ENCODE data around the gene SDCBP2. TPM values are rescaled to one million over a fixed set of nuclear protein-coding genes. Genes with fewer than 3 reads are reported as not detected.

The SDCBP2 gene
- total and polyA plus RNA-seq, 4 donors = 1.9 to 6.1 (median 4.7) TPM

- Histone ChIP-seq H3K36me3 (ENCODE audit: control insufficient read depth in 4 of 4, insufficient read depth in 3 of 4, low read depth in 1 of 4, low read length in 3 of 4) (no peaks in the 10 kb centered on the region), H3K9ac (ENCODE audit: low read depth in 1 of 2, low read length in 2 of 2) (no peak overlapping the region), H3K9me3 (ENCODE audit: control insufficient read depth in 4 of 4, low read length in 3 of 4) (no peaks in the 10 kb centered on the region), H3K27ac (ENCODE audit: low read depth in 1 of 2, low read length in 2 of 2) (peak overlapping the region in 1 of 2 donors; percentile 66), H3K4me3 (ENCODE audit: low read depth in 1 of 3, low read length in 3 of 3) (no peak overlapping the region), H3K4me1 (ENCODE audit: control insufficient read depth in 4 of 4, insufficient read depth in 4 of 4, low read length in 3 of 4) (peaks cover 5 to 32% (median 25%) of the 10 kb centered on the region in 4 donors), H3K27me3 (ENCODE audit: control insufficient read depth in 4 of 4, insufficient read depth in 4 of 4, low read length in 3 of 4) (no peaks in the 10 kb centered on the region)
- TF ChIP-seq GABPA (IDR thresholded peaks at IDR 0.05 in 1 of 2, conservative IDR thresholded peaks at IDR 0.05 in 1 of 2) (no peak), RAD21 (IDR thresholded peaks at IDR 0.05) (no peak), JUND (IDR thresholded peaks at IDR 0.05) (no peak), CTCF (IDR thresholded peaks at IDR 0.05; ENCODE audit: low read depth, low read length, missing input control) (no peak), REST (IDR thresholded peaks at IDR 0.05) (no peak), SP1 (IDR thresholded peaks at IDR 0.05) (no peak), FOXA2 (IDR thresholded peaks at IDR 0.05) (no peak), NR2F2 (IDR thresholded peaks at IDR 0.05) (no peak), RXRA (IDR thresholded peaks at IDR 0.05) (no peak), HNF4A (conservative IDR thresholded peaks at IDR 0.05) (no peak)
- WGBS = 76% methylated on average over 6 of the region's 6 CpGs
- no peak for DNase-seq (ENCODE audit: low spot score)
Observed at GRCh38 chr20:1323256-1323655, 5.7 kb downstream of the SDCBP2 start.

- no peaks in the 10 kb centered on the region for H3K27me3 ChIP-seq (ENCODE audit: control insufficient read depth in 4 of 4, insufficient read depth in 4 of 4, low read length in 3 of 4)
- no peak for DNase-seq (ENCODE audit: low spot score)
- H3K4me1 ChIP-seq (ENCODE audit: control insufficient read depth in 4 of 4, insufficient read depth in 4 of 4, low read length in 3 of 4) = peaks cover 4 to 30% (median 21%) of the 10 kb centered on the region in 4 donors
- WGBS = 88% methylated on average over 11 of the region's 11 CpGs
- no peak overlapping the region for H3K9ac ChIP-seq (ENCODE audit: low read depth in 1 of 2, low read length in 2 of 2)
- TF ChIP-seq EGR1 (IDR thresholded peaks at IDR 0.05; ENCODE audit: low read depth in 2 of 2) (no peak), HNF4G (IDR thresholded peaks at IDR 0.05) (no peak), SP1 (IDR thresholded peaks at IDR 0.05) (peak; percentile 22), RAD21 (IDR thresholded peaks at IDR 0.05) (no peak), RXRA (IDR thresholded peaks at IDR 0.05) (no peak), MAX (IDR thresholded peaks at IDR 0.05) (no peak), YY1 (IDR thresholded peaks at IDR 0.05) (no peak), JUND (IDR thresholded peaks at IDR 0.05) (peak in 1 of 2 donors; percentile 29), GABPA (IDR thresholded peaks at IDR 0.05 in 1 of 2, conservative IDR thresholded peaks at IDR 0.05 in 1 of 2) (no peak), REST (IDR thresholded peaks at IDR 0.05) (no peak), NR2F2 (IDR thresholded peaks at IDR 0.05) (peak; percentile 16), TAF1 (conservative IDR thresholded peaks at IDR 0.05) (no peak)
- H3K4me3 ChIP-seq (ENCODE audit: low read depth in 1 of 3, low read length in 3 of 3) = no peak overlapping the region
- H3K9me3 ChIP-seq (ENCODE audit: control insufficient read depth in 4 of 4, low read length in 3 of 4) = no peaks in the 10 kb centered on the region
- no peaks in the 10 kb centered on the region for H3K36me3 ChIP-seq (ENCODE audit: control insufficient read depth in 4 of 4, insufficient read depth in 3 of 4, low read depth in 1 of 4, low read length in 3 of 4)
- peak overlapping the region; percentile 50 to 66 for H3K27ac ChIP-seq (ENCODE audit: low read depth in 1 of 2, low read length in 2 of 2)
Observed at GRCh38 chr20:1322511-1323245, 6.3 kb downstream of the SDCBP2 start.
